AG04450 (cell line): Measurements from ENCODE around the gene OPALIN. TPM values are rescaled to one million over a fixed set of nuclear protein-coding genes. Genes with fewer than 3 reads are reported as not detected.

Experiments
- CTCF ChIA-PET: fragments of 300-600, 350-600 bp; formaldehyde crosslinking; extraction: SDS; loops from one replicate; lab custom pipeline; 2022; ENCODE audit warnings: antibody characterized with exemption, inconsistent platforms; lab: Charles Lee
- POLR2A ChIA-PET: fragments of 350-600 bp; formaldehyde crosslinking; extraction: SDS; loops from one replicate; lab custom pipeline; 2021; ENCODE audit warnings: antibody characterized with exemption, inconsistent platforms; lab: Yijun Ruan, JAX
- DNase-seq: peaks from one replicate; pipeline ENCODE4 v3.0.0-alpha.2; 2011; ENCODE audit warnings: low read depth, low spot score
- H3K27ac ChIP-seq: one replicate; pipeline ENCODE4 v1.5.1; 2012; ENCODE audit warnings: low read depth, low read length, control low read depth
- H3K27me3 ChIP-seq: one replicate; pipeline ENCODE4 v1.6.0; 2012; ENCODE audit warnings: low read length; ENCODE audit not compliant: control insufficient read depth, insufficient read depth
- H3K4me3 ChIP-seq: 2 replicates; pipeline ENCODE4 v1.5.1; 2011; ENCODE audit warnings: mild to moderate bottlenecking, low read depth, low read length, control low read depth
- H3K9me3 ChIP-seq: 2 replicates; pipeline ENCODE4 v1.5.1; 2012; ENCODE audit warnings: low read length; ENCODE audit not compliant: control insufficient read depth, insufficient read depth
- CTCF ChIP-seq: IDR thresholded peaks from 2 replicates; pipeline ENCODE4 v1.5.1; 2011; ENCODE audit warnings: low read depth, low read length, control low read depth, inconsistent platforms
- polyA plus RNA-seq: library from polyadenylated mRNA; depleted of rRNA; stranded (reverse); fragments of >200 nt; gene quantifications from 2 replicates; pipeline ENCODE4 v1.2.3, GENCODE V29; 2011

The OPALIN gene
- polyA plus RNA-seq, 1 experiment: not detected

DNA sequence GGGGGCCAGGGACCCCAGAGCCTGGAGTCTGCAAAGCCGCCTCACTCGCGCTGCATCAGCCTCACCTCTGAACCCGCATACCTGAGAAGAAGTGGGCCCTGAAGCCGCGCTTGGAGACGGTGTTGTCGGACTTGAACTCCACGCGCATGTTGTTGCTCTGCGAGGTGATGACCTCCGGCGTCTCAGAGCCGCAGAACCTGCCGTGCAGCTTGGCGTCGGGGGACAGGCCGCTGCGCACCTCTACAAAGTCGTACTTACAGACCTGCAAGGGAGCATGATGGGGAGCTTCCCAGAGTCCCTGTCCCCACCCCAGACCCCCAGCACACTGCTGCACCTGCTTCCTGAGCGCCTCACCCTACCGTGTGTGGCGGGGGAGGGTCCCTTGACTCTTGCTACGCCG, 25.7 kb upstream of the OPALIN start:
- ChIA-PET POLR2A (no interaction called here), CTCF (interaction anchor here (0.8 to 2.5 kb wide), 2 partner anchors 9 to 14 kb away, joined by 3 to 11 read pairs; no protein-coding TSS in a partner anchor)
- Histone ChIP-seq H3K9me3 (no peaks in the 10 kb centered on the region), H3K4me3 (no peak overlapping the region), H3K27me3 (peaks cover 3% of the 10 kb centered on the region), H3K27ac (no peak overlapping the region)
- no peak for DNase-seq
- TF ChIP-seq CTCF: no peak

DNA sequence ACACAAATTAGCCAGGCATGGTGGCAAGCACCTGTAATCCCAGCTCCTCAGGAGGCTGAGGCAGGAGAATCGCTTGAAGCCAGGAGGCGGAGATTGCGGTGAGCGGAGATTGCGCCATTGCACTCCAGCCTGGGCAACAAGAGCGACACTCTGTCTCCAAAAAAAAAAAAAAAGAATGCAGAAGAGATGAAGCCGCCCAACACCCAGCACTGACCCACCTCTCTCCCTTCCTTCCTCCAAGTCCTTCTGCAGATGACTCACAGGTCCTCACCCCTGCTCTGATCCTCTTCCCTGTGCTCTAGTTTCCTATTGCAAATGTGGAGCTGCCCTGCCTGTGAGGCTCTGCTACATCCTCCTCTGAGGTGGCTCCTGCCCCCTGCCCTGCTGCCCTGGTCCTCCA, 22.0 kb upstream of the OPALIN start:
- TF ChIP-seq CTCF: no peak
- Histone ChIP-seq H3K9me3 (no peaks in the 10 kb centered on the region), H3K4me3 (no peak overlapping the region), H3K27ac (no peak overlapping the region), H3K27me3 (peaks cover 3% of the 10 kb centered on the region)
- no peak for DNase-seq
- CTCF ChIA-PET: interaction anchor here (2.6 kb wide), 1 partner anchor 10 kb away, joined by 8 read pairs; no protein-coding TSS in a partner anchor
- POLR2A ChIA-PET: no interaction called here

GRCh38 chr10:96379758-96380157, 21.0 kb upstream of the OPALIN start:
- CTCF ChIA-PET: interaction anchor here (2.6 kb wide), 1 partner anchor 9 kb away, joined by 8 read pairs; no protein-coding TSS in a partner anchor

DNA sequence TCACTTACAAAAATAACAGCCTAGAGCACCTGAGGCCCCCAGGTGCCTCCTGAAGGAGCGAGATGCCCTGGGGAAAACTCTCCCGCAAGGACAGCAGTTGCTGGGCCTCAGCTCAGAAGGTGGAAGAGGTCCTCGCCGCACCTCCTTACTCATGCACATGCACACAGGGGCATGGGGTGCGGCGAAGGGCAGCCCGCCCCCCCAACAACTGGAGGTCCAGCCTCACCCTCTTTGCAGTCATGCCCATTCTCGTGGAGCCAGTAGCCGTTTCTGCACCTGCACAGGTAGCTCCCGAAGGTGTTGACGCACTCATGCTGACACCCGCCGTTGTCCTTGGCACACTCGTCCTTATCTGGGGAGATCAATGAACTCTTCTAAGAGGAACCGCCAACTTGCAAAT, 19.9 kb upstream of the OPALIN start:
- H3K9me3 ChIP-seq: no peaks in the 10 kb centered on the region
- peaks cover 10% of the 10 kb centered on the region for H3K27me3 ChIP-seq
- no peak for DNase-seq
- no peak overlapping the region for H3K27ac ChIP-seq
- POLR2A ChIA-PET: no interaction called here
- no peak for TF ChIP-seq CTCF
- H3K4me3 ChIP-seq: no peak overlapping the region
- CTCF ChIA-PET: interaction anchor here (2.6 kb wide), 1 partner anchor 8 kb away, joined by 8 read pairs; no protein-coding TSS in a partner anchor

More at GRCh38 chr10:96379758-96380157, 21.0 kb upstream of the OPALIN start:
- H3K9me3 ChIP-seq: no peaks in the 10 kb centered on the region
- peaks cover 3% of the 10 kb centered on the region for H3K27me3 ChIP-seq
- no peak for TF ChIP-seq CTCF
- H3K4me3 ChIP-seq: no peak overlapping the region
- POLR2A ChIA-PET: no interaction called here
- DNase-seq: no peak
- no peak overlapping the region for H3K27ac ChIP-seq

- CTCF ChIA-PET: interaction anchor here (0.8 to 1.0 kb wide), 3 partner anchors 11 to 133 kb away, joined by 3 read pairs; no protein-coding TSS in a partner anchor
- no peak overlapping the region for H3K4me3 ChIP-seq
- no peaks in the 10 kb centered on the region for H3K9me3 ChIP-seq
- TF ChIP-seq CTCF: no peak
- DNase-seq: no peak
- H3K27me3 ChIP-seq: peaks cover 12% of the 10 kb centered on the region
- POLR2A ChIA-PET: no interaction called here
- no peak overlapping the region for H3K27ac ChIP-seq
These were observed 19.1 kb upstream of the OPALIN start for GRCh38 chr10:96377816-96378294.
